NCI-H524 treated with DMSO at 0.1 percent for 48 hours (cell line): ENCODE results near the gene RAB11A.
"Not testable (repeated sequence)": the region's sequence is repeated elsewhere in the genome, so short reads cannot be mapped to it uniquely, and the experiment has no call there.

Experiments used
- DNase-seq: peaks from one replicate; lab custom pipeline; 2025; lab: John Stamatoyannopoulos, UW

RAB11A gene

GRCh38 chr15:65845826-65846519 lies 23.3 kb upstream of the RAB11A start:
- DNase-seq = no peak

GRCh38 chr15:65847989-65848388 lies 21.3 kb upstream of the RAB11A start:
- no peak for DNase-seq

GRCh38 chr15:65851981-65852380 lies 17.3 kb upstream of the RAB11A start:
- no peak for DNase-seq

GRCh38 chr15:65856821-65857455 lies 12.4 kb upstream of the RAB11A start:
- no peak for DNase-seq

- no peak for DNase-seq
Observed at GRCh38 chr15:65857718-65858402, 11.4 kb upstream of the RAB11A start.

GRCh38 chr15:65862682-65863081 lies 6.6 kb upstream of the RAB11A start:
- peak; percentile 60 for DNase-seq

GRCh38 chr15:65863106-65863505 lies 6.2 kb upstream of the RAB11A start:
- DNase-seq = no peak

GRCh38 chr15:65867244-65867643 lies 2.0 kb upstream of the RAB11A start:
- no peak for DNase-seq

GRCh38 chr15:65867933-65868332 lies 1.4 kb upstream of the RAB11A start:
- DNase-seq = not testable (repeated sequence)

GRCh38 chr15:65868546-65869125 lies 655 bp upstream of the RAB11A start:
- DNase-seq = no peak

- DNase-seq = peak; percentile 20
Observed at GRCh38 chr15:65869954-65870871, 922 bp downstream of the RAB11A start.

- DNase-seq = no peak
Observed at GRCh38 chr15:65870889-65871533, 1.7 kb downstream of the RAB11A start.

GRCh38 chr15:65871886-65872285 lies 2.6 kb downstream of the RAB11A start:
- not testable (repeated sequence) for DNase-seq

- DNase-seq = not testable (repeated sequence)
Observed at GRCh38 chr15:65872596-65872995, 3.3 kb downstream of the RAB11A start.

GRCh38 chr15:65873256-65873655 lies 4.0 kb downstream of the RAB11A start:
- DNase-seq = no peak

- DNase-seq = no peak
Observed at GRCh38 chr15:65875458-65875857, 6.2 kb downstream of the RAB11A start.

GRCh38 chr15:65877749-65878148 lies 8.5 kb downstream of the RAB11A start:
- DNase-seq = no peak

GRCh38 chr15:65881766-65882434 lies 12.6 kb downstream of the RAB11A start:
- no peak for DNase-seq

GRCh38 chr15:65883571-65883970 lies 14.3 kb downstream of the RAB11A start:
- no peak for DNase-seq

- DNase-seq = no peak
Observed at GRCh38 chr15:65884511-65884910, 15.2 kb downstream of the RAB11A start.
